ENCODE measurements around the gene ZNF823.
"Not testable (repeated sequence)": the region's sequence is repeated elsewhere in the genome, so short reads cannot be mapped to it uniquely, and the experiment has no call there.

The ZNF823 gene

DNA sequence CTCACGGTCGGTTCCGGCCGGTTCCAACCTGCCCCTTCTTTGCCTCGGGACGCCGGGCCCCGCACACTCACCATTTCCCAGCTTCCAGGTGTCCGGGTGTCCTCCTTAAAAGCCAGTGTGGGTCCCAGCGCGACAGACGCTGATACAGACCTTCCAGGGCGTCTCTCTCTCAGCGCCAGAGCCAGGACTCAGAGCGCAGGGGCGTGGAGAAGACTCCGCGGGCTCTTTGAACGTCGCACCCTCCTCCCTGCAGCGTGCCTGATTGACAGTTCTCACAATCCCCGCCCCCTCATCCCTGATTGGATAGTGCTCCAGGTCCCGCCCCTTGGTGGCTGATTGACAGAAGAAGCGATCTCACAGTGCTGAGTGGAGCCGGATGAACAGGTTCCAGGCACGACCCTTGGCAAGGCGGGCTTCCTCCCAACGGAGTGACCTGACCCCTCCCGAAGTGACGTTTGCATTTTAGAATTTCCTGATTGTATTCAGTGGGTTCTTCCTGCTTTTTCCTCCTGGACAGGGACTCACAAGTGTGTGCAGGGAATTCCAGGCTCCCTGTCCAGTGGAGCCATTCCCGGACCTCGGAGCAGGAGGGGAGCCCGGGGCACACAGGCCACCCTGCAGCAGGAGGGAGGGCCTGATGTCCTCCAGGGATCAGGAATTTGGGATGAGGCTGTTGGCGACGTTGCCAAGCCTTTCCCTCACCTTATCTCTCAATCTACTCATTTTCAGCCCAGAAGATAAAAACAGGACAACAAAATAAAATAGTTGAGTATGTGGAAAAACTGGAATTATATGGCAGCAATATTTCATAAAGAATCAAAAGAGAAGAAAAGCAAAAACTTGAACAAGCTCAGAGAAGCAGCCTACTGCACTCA, at the start of gene ZNF823:
ZNF823 (minus strand) TSS at position 201 of the 875 bp plus-strand sequence; CDS start at position 74, 127 bp downstream.
- H3K4me3 ChIP-seq (ENCODE audit: control insufficient read depth, low read depth, low read length) = peak within 1 kb of the TSS; percentile 82
- TF ChIP-seq, protein P1, sequence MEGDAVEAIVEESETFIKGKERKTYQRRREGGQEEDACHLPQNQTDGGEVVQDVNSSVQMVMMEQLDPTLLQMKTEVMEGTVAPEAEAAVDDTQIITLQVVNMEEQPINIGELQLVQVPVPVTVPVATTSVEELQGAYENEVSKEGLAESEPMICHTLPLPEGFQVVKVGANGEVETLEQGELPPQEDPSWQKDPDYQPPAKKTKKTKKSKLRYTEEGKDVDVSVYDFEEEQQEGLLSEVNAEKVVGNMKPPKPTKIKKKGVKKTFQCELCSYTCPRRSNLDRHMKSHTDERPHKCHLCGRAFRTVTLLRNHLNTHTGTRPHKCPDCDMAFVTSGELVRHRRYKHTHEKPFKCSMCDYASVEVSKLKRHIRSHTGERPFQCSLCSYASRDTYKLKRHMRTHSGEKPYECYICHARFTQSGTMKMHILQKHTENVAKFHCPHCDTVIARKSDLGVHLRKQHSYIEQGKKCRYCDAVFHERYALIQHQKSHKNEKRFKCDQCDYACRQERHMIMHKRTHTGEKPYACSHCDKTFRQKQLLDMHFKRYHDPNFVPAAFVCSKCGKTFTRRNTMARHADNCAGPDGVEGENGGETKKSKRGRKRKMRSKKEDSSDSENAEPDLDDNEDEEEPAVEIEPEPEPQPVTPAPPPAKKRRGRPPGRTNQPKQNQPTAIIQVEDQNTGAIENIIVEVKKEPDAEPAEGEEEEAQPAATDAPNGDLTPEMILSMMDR (conservative IDR thresholded peaks at IDR 0.05; ENCODE audit: control insufficient read depth, insufficient read depth, low read depth, low read length) = no peak

GRCh38 chr19:11787536-11787935, 48.8 kb upstream of the ZNF823 start:
- TF ChIP-seq, protein P1 (conservative IDR thresholded peaks at IDR 0.05; ENCODE audit: control insufficient read depth, insufficient read depth, low read depth, low read length) = no peak
- H3K4me3 ChIP-seq (ENCODE audit: control insufficient read depth, low read depth, low read length) = no peak overlapping the region
- no peak for DNase-seq (ENCODE audit: low read depth)

More for the DNA sequence above, at the start of gene ZNF823:
- peak; percentile 97 for DNase-seq (ENCODE audit: low read depth)

- no peak for DNase-seq (ENCODE audit: low read depth)
- H3K4me3 ChIP-seq (ENCODE audit: control insufficient read depth, low read depth, low read length) = no peak overlapping the region
- TF ChIP-seq, protein P1 (conservative IDR thresholded peaks at IDR 0.05; ENCODE audit: control insufficient read depth, insufficient read depth, low read depth, low read length) = no peak
These were observed 45.6 kb upstream of the ZNF823 start for GRCh38 chr19:11784356-11784755.

- DNase-seq (ENCODE audit: low read depth) = no peak
- no peak overlapping the region for H3K4me3 ChIP-seq (ENCODE audit: control insufficient read depth, low read depth, low read length)
- TF ChIP-seq, protein P1 (conservative IDR thresholded peaks at IDR 0.05; ENCODE audit: control insufficient read depth, insufficient read depth, low read depth, low read length) = no peak
These were observed 45.0 kb upstream of the ZNF823 start for GRCh38 chr19:11783767-11784166.

GRCh38 chr19:11781295-11782057, 42.7 kb upstream of the ZNF823 start:
- no peak overlapping the region for H3K4me3 ChIP-seq (ENCODE audit: control insufficient read depth, low read depth, low read length)
- TF ChIP-seq, protein P1 (conservative IDR thresholded peaks at IDR 0.05; ENCODE audit: control insufficient read depth, insufficient read depth, low read depth, low read length) = no peak
- DNase-seq (ENCODE audit: low read depth) = peak; percentile 17

GRCh38 chr19:11780431-11781020, 41.8 kb upstream of the ZNF823 start:
- H3K4me3 ChIP-seq (ENCODE audit: control insufficient read depth, low read depth, low read length) = no peak overlapping the region
- no peak for DNase-seq (ENCODE audit: low read depth)
- TF ChIP-seq, protein P1 (conservative IDR thresholded peaks at IDR 0.05; ENCODE audit: control insufficient read depth, insufficient read depth, low read depth, low read length) = no peak

GRCh38 chr19:11776669-11777068, 37.9 kb upstream of the ZNF823 start:
- H3K4me3 ChIP-seq (ENCODE audit: control insufficient read depth, low read depth, low read length); DNase-seq (ENCODE audit: low read depth): not testable (repeated sequence)

GRCh38 chr19:11771520-11771919, 32.8 kb upstream of the ZNF823 start:
- H3K4me3 ChIP-seq (ENCODE audit: control insufficient read depth, low read depth, low read length); DNase-seq (ENCODE audit: low read depth): not testable (repeated sequence)

Measured in fibroblast of mammary gland (primary cell).